ENCODE data around the gene GRIK3. TPM values are rescaled to one million over a fixed set of nuclear protein-coding genes. Genes with fewer than 3 reads are reported as not detected.

The GRIK3 gene
- total and polyA plus RNA-seq, 4 donors, result 0.03 to 0.08 (median 0.05) TPM; not detected in 1

DNA sequence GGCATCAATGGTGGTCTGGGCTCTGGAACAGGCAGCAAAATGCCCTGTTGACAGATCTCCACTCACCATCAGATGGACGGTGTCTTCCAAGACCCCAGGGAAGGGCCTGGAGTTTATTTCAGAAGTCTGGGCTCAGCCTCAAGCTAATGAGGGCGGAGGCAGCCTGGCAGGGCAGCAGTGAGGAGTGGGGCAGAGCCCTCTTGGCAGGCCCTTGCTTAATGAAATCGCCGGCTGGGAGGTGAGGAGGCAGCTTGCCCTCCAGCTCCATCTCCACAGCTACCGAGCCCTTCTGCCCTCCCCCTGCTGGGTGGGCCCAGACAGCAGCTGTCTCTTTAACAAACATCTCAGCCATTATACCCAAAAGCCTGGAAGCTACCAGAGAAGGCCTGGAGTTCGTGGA lies 22.0 kb upstream of the GRIK3 start:
- Histone ChIP-seq H3K4me3 (ENCODE audit: low read depth in 1 of 3, low read length in 3 of 3) (no peak overlapping the region), H3K4me1 (ENCODE audit: control insufficient read depth in 4 of 4, insufficient read depth in 4 of 4, low read length in 3 of 4) (no peaks in the 10 kb centered on the region), H3K27ac (ENCODE audit: low read depth in 1 of 2, low read length in 2 of 2) (no peak overlapping the region), H3K36me3 (ENCODE audit: control insufficient read depth in 4 of 4, insufficient read depth in 3 of 4, low read depth in 1 of 4, low read length in 3 of 4) (no peaks in the 10 kb centered on the region), H3K9ac (ENCODE audit: low read depth in 1 of 2, low read length in 2 of 2) (no peak overlapping the region), H3K27me3 (ENCODE audit: control insufficient read depth in 4 of 4, insufficient read depth in 4 of 4, low read length in 3 of 4) (peaks cover 0 to 5% (median 0%) of the 10 kb centered on the region in 4 donors), H3K9me3 (ENCODE audit: control insufficient read depth in 4 of 4, low read length in 3 of 4) (no peaks in the 10 kb centered on the region)
- TF ChIP-seq SP1 (IDR thresholded peaks at IDR 0.05) (no peak), NR2F2 (IDR thresholded peaks at IDR 0.05) (no peak), JUND (IDR thresholded peaks at IDR 0.05) (no peak), RAD21 (IDR thresholded peaks at IDR 0.05) (no peak)
- TF ChIP-seq, protein P1, sequence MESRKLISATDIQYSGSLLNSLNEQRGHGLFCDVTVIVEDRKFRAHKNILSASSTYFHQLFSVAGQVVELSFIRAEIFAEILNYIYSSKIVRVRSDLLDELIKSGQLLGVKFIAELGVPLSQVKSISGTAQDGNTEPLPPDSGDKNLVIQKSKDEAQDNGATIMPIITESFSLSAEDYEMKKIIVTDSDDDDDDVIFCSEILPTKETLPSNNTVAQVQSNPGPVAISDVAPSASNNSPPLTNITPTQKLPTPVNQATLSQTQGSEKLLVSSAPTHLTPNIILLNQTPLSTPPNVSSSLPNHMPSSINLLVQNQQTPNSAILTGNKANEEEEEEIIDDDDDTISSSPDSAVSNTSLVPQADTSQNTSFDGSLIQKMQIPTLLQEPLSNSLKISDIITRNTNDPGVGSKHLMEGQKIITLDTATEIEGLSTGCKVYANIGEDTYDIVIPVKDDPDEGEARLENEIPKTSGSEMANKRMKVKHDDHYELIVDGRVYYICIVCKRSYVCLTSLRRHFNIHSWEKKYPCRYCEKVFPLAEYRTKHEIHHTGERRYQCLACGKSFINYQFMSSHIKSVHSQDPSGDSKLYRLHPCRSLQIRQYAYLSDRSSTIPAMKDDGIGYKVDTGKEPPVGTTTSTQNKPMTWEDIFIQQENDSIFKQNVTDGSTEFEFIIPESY (IDR thresholded peaks at IDR 0.05), result no peak
- TF ChIP-seq, protein P2, sequence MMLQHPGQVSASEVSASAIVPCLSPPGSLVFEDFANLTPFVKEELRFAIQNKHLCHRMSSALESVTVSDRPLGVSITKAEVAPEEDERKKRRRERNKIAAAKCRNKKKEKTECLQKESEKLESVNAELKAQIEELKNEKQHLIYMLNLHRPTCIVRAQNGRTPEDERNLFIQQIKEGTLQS (IDR thresholded peaks at IDR 0.05), result no peak
- DNase-seq (ENCODE audit: low spot score), result no peak
- 38% methylated on average over 6 of the region's 6 CpGs for WGBS

DNA sequence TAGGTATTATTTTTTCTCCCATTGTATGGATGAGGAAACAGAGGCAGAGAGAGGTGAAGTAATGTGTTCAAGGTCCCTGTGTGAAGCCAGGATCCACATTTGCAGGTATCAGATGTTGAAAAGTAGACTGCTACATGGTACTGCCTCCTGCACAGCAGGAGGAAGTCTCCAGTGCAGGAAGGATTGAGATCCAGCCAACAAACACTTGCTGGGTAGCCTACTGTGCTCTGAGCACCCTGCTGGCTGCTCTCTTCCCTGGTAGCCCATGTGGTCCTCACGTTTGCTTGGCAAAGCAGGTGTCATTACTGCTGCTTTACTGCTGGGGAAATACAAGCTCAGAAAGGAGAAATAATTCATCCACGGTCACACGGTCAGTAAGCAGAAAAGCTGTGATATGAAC lies 21.3 kb upstream of the GRIK3 start:
- Histone ChIP-seq H3K9me3 (ENCODE audit: control insufficient read depth in 4 of 4, low read length in 3 of 4) (no peaks in the 10 kb centered on the region), H3K4me1 (ENCODE audit: control insufficient read depth in 4 of 4, insufficient read depth in 4 of 4, low read length in 3 of 4) (no peaks in the 10 kb centered on the region), H3K27ac (ENCODE audit: low read depth in 1 of 2, low read length in 2 of 2) (no peak overlapping the region), H3K36me3 (ENCODE audit: control insufficient read depth in 4 of 4, insufficient read depth in 3 of 4, low read depth in 1 of 4, low read length in 3 of 4) (no peaks in the 10 kb centered on the region), H3K27me3 (ENCODE audit: control insufficient read depth in 4 of 4, insufficient read depth in 4 of 4, low read length in 3 of 4) (peaks cover 0 to 3% (median 0%) of the 10 kb centered on the region in 4 donors), H3K4me3 (ENCODE audit: low read depth in 1 of 3, low read length in 3 of 3) (no peak overlapping the region), H3K9ac (ENCODE audit: low read depth in 1 of 2, low read length in 2 of 2) (no peak overlapping the region)
- WGBS, result 61% methylated on average over 3 of the region's 3 CpGs
- TF ChIP-seq FOXA2 (IDR thresholded peaks at IDR 0.05), result no peak
- TF ChIP-seq, protein P2 (IDR thresholded peaks at IDR 0.05), result no peak
- TF ChIP-seq, protein P3, sequence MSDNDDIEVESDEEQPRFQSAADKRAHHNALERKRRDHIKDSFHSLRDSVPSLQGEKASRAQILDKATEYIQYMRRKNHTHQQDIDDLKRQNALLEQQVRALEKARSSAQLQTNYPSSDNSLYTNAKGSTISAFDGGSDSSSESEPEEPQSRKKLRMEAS (IDR thresholded peaks at IDR 0.05), result no peak
- no peak for TF ChIP-seq NR2F2 (IDR thresholded peaks at IDR 0.05)
- DNase-seq (ENCODE audit: low spot score), result no peak

DNA sequence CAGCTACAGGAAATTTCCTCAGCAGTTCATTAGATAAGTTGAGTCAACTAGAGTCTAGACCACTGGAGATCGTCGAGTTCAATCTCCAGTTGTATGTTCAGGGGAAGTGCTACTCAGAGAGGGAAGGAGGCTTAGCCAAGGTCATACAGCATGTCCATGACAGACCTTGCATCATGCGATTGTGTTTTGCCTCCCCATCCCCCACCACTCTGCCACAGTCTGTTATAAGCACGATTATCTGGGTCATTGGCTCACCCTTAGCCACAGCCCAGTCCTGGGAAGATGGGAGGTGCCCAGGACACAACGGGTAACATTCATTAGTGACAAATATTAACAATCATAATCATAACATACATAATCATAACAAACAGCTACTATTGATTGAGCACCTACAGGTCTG lies 18.9 kb upstream of the GRIK3 start:
- DNase-seq (ENCODE audit: low spot score), result no peak
- Histone ChIP-seq H3K27ac (ENCODE audit: low read depth in 1 of 2, low read length in 2 of 2) (no peak overlapping the region), H3K4me3 (ENCODE audit: low read depth in 1 of 3, low read length in 3 of 3) (no peak overlapping the region), H3K9ac (ENCODE audit: low read depth in 1 of 2, low read length in 2 of 2) (no peak overlapping the region), H3K36me3 (ENCODE audit: control insufficient read depth in 4 of 4, insufficient read depth in 3 of 4, low read depth in 1 of 4, low read length in 3 of 4) (no peaks in the 10 kb centered on the region), H3K4me1 (ENCODE audit: control insufficient read depth in 4 of 4, insufficient read depth in 4 of 4, low read length in 3 of 4) (no peaks in the 10 kb centered on the region), H3K9me3 (ENCODE audit: control insufficient read depth in 4 of 4, low read length in 3 of 4) (no peaks in the 10 kb centered on the region), H3K27me3 (ENCODE audit: control insufficient read depth in 4 of 4, insufficient read depth in 4 of 4, low read length in 3 of 4) (no peaks in the 10 kb centered on the region)
- TF ChIP-seq SP1 (IDR thresholded peaks at IDR 0.05), result no peak
- no peak for TF ChIP-seq RXRA (IDR thresholded peaks at IDR 0.05)
- no peak for TF ChIP-seq HNF4G (IDR thresholded peaks at IDR 0.05)
- TF ChIP-seq, protein P3 (IDR thresholded peaks at IDR 0.05), result no peak
- TF ChIP-seq EGR1 (IDR thresholded peaks at IDR 0.05; ENCODE audit: low read depth in 2 of 2), result no peak
- TF ChIP-seq HNF4A (conservative IDR thresholded peaks at IDR 0.05), result no peak
- TF ChIP-seq FOXA2 (IDR thresholded peaks at IDR 0.05), result no peak
- TF ChIP-seq NR2F2 (IDR thresholded peaks at IDR 0.05), result no peak
- no peak for TF ChIP-seq GABPA (IDR thresholded peaks at IDR 0.05 in 1 of 2, conservative IDR thresholded peaks at IDR 0.05 in 1 of 2)
- TF ChIP-seq, protein P4, sequence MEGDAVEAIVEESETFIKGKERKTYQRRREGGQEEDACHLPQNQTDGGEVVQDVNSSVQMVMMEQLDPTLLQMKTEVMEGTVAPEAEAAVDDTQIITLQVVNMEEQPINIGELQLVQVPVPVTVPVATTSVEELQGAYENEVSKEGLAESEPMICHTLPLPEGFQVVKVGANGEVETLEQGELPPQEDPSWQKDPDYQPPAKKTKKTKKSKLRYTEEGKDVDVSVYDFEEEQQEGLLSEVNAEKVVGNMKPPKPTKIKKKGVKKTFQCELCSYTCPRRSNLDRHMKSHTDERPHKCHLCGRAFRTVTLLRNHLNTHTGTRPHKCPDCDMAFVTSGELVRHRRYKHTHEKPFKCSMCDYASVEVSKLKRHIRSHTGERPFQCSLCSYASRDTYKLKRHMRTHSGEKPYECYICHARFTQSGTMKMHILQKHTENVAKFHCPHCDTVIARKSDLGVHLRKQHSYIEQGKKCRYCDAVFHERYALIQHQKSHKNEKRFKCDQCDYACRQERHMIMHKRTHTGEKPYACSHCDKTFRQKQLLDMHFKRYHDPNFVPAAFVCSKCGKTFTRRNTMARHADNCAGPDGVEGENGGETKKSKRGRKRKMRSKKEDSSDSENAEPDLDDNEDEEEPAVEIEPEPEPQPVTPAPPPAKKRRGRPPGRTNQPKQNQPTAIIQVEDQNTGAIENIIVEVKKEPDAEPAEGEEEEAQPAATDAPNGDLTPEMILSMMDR (IDR thresholded peaks at IDR 0.05; ENCODE audit: low read depth, low read length, missing input control), result no peak
- TF ChIP-seq JUND (IDR thresholded peaks at IDR 0.05), result no peak
- no peak for TF ChIP-seq YY1 (IDR thresholded peaks at IDR 0.05)
- 72% methylated on average over 5 of the region's 5 CpGs for WGBS

Measured in liver (tissue), 9 donors.